Measurements from ENCODE around the gene IDH1. TPM values are rescaled to one million over a fixed set of nuclear protein-coding genes. Genes with fewer than 3 reads are reported as not detected.
A peak's percentile ranks its signal among the peaks of the same experiment; 100 is the strongest.

The IDH1 gene
- total and polyA plus RNA-seq, 2 of the 8 experiments (the other 6 are each of a cell fraction or from before 2014, with no cell fraction given), result 174 to 398 TPM

DNA sequence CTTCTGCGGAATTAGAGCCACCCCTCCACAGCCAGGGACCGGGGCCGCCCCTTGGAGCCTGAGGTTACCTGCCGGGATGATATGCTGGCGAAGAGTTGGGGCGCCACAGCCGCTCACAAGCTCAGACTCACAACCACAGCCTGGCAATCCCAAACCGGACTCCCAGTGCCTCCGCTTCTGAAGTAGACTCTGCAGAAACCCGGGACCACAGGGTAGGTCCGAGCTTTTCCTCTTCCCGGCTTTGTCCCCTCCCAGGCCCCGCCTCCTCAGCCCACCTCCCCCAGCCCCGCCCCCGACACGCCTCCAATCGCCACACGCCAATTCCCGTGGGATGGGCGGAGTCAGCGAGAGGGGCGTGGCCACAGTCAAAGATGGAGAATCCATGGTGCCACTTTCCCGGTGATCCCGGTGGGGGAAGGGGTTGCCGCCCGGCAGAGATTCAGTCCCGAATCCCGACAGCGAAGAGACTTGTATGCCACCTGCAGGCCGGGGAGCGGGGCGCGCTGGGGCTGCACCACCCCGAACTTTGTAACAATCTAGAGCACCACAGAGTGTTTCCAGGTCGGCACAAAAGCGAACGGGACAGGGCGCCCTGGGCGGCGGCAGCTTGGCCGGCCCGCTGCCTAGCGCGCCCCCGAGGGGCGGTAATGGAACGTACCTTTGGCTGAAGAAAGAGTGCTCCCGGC lies at the start of gene IDH1 (continued):
- no peak for TF ChIP-seq RNF2 (IDR thresholded peaks at IDR 0.05; ENCODE audit: borderline replicate concordance, low read depth, low read length, missing control alignments, poor library complexity, severe bottlenecking)
- no peak for TF ChIP-seq POU5F1 (IDR thresholded peaks at IDR 0.05; ENCODE audit: low read depth, low read length)
- TF ChIP-seq, protein P1, sequence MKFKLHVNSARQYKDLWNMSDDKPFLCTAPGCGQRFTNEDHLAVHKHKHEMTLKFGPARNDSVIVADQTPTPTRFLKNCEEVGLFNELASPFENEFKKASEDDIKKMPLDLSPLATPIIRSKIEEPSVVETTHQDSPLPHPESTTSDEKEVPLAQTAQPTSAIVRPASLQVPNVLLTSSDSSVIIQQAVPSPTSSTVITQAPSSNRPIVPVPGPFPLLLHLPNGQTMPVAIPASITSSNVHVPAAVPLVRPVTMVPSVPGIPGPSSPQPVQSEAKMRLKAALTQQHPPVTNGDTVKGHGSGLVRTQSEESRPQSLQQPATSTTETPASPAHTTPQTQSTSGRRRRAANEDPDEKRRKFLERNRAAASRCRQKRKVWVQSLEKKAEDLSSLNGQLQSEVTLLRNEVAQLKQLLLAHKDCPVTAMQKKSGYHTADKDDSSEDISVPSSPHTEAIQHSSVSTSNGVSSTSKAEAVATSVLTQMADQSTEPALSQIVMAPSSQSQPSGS (IDR thresholded peaks at IDR 0.05; ENCODE audit: low read length), result no peak
- no peak for TF ChIP-seq JUND (IDR thresholded peaks at IDR 0.05; ENCODE audit: low read length)
- TF ChIP-seq TCF12 (IDR thresholded peaks at IDR 0.05; ENCODE audit: low read depth, low read length), result 0 out of 2 replicates have a peak, but pooled peaks have one; percentile 19
- no peak for TF ChIP-seq SIRT6 (IDR thresholded peaks at IDR 0.05; ENCODE audit: low read length)
- no peak for TF ChIP-seq TEAD4 (IDR thresholded peaks at IDR 0.05; ENCODE audit: low read depth, low read length)
- TF ChIP-seq, protein P2, sequence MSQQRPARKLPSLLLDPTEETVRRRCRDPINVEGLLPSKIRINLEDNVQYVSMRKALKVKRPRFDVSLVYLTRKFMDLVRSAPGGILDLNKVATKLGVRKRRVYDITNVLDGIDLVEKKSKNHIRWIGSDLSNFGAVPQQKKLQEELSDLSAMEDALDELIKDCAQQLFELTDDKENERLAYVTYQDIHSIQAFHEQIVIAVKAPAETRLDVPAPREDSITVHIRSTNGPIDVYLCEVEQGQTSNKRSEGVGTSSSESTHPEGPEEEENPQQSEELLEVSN (IDR thresholded peaks at IDR 0.05), result 0 out of 2 replicates have a peak, but pooled peaks have one; percentile 12
- TF ChIP-seq SRF (IDR thresholded peaks at IDR 0.05; ENCODE audit: low read depth, low read length), result 0 out of 2 replicates have a peak, but pooled peaks have one; percentile 24
- TF ChIP-seq ZNF274 (IDR thresholded peaks at IDR 0.05; ENCODE audit: borderline replicate concordance, extremely low read depth, low read length), result no peak
- no peak for TF ChIP-seq CBX5 (IDR thresholded peaks at IDR 0.05; ENCODE audit: low read depth, low read length)
- no peak for TF ChIP-seq NRF1 (IDR thresholded peaks at IDR 0.05; ENCODE audit: low read depth, low read length)
- TF ChIP-seq GTF2F1 (IDR thresholded peaks at IDR 0.05; ENCODE audit: borderline replicate concordance, low read depth, low read length), result peak; percentile 38; the same call in 1 of the 2 replicates
- TF ChIP-seq POLR2A (IDR thresholded peaks at IDR 0.05; ENCODE audit: control extremely low read depth in 1 of 2, low read depth in 2 of 2, low read length in 2 of 2), result peak; percentile 38 to 62; a peak in 2 of 3 replicates
- TF ChIP-seq RFX5 (IDR thresholded peaks at IDR 0.05; ENCODE audit: borderline replicate concordance, low read depth, low read length), result no peak

All from H1 (cell line).